Stomach smooth muscle (tissue), 2 donors: Measurements from ENCODE around the gene ZNF423.

Experiments
- H3K27ac ChIP-seq: one replicate; pipeline ENCODE4 v1.7.0; 2013; ENCODE audit warnings: mild to moderate bottlenecking, low read length, inconsistent platforms
- H3K27me3 ChIP-seq, 2 donors: one replicate each; pipeline ENCODE4 v1.7.0; 2013; ENCODE audit warnings: low read length in 2 of 2; ENCODE audit not compliant: insufficient read depth in 2 of 2, control insufficient read depth in 1 of 2
- H3K36me3 ChIP-seq, 2 donors: one replicate each; pipeline ENCODE4 v1.7.0; 2013; ENCODE audit warnings: low read length in 2 of 2; ENCODE audit not compliant: control insufficient read depth in 2 of 2, insufficient read depth in 2 of 2
- H3K4me1 ChIP-seq: one replicate; pipeline ENCODE4 v1.7.0; 2013; ENCODE audit warnings: low read length; ENCODE audit not compliant: control insufficient read depth, insufficient read depth
- H3K4me3 ChIP-seq, 2 donors: one replicate each; pipeline ENCODE4 v1.7.0; 2013; ENCODE audit warnings: low read length in 2 of 2
- H3K9ac ChIP-seq, 2 donors: one replicate each; pipeline ENCODE4 v1.7.0; 2013; ENCODE audit warnings: low read length in 2 of 2, mild to moderate bottlenecking in 1 of 2
- H3K9me3 ChIP-seq, 2 donors: one replicate each; pipeline ENCODE4 v1.7.0; 2013; ENCODE audit warnings: low read length in 2 of 2; ENCODE audit not compliant: control insufficient read depth in 2 of 2
- donor health status: healthy.
- donor health status: Pancreatic carcinoma.

The ZNF423 gene

DNA sequence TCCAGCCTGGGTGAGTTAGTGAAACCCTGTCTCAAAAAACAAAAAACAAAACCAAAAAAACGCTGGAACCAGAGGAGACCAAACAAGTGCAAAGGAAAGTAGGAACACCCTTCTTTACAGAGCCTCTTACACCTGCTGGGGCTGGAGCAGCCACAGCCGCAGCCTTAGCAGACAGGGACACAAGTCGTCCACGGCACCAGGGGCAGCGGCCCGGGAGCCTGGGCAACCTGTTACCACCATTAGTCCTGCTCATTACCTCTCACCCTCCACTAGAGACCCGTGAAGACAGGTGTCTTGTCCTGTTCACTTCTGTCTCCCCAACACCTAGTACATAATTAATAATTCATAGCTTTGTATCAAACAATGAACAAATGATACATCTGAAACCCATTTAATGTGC lies 398.7 kb downstream of the ZNF423 start:
- peaks cover 1 to 8% of the 10 kb centered on the region in 2 donors for H3K27me3 ChIP-seq
- no peak overlapping the region for H3K9ac ChIP-seq
- no peaks in the 10 kb centered on the region for H3K36me3 ChIP-seq
- no peak overlapping the region for H3K27ac ChIP-seq
- H3K4me1 ChIP-seq = no peaks in the 10 kb centered on the region
- H3K4me3 ChIP-seq = no peak overlapping the region
- H3K9me3 ChIP-seq = no peaks in the 10 kb centered on the region

DNA sequence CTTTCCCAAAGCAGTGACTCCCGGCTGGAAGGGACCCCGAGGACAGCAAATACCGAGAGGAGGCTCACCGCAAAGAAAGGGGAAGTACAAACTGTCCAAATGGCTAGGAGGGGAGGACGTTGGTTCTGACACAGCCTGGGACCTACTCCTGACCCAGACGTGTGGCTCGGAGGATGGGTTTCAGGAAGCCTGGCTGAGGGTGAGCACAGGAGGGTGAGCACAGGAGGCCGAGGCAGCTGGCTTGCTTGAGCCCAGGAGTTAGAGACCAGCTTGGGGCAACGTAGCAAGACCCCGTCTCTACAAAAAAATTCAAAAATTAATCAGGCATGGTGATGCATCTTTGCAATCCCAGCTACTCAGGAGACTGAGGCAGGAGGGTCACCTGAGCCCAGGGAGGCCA lies 399.1 kb downstream of the ZNF423 start:
- Histone ChIP-seq H3K9ac (no peak overlapping the region), H3K36me3 (no peaks in the 10 kb centered on the region), H3K9me3 (no peaks in the 10 kb centered on the region), H3K27ac (no peak overlapping the region), H3K4me1 (no peaks in the 10 kb centered on the region), H3K27me3 (peaks cover 5 to 8% of the 10 kb centered on the region in 2 donors), H3K4me3 (no peak overlapping the region)

DNA sequence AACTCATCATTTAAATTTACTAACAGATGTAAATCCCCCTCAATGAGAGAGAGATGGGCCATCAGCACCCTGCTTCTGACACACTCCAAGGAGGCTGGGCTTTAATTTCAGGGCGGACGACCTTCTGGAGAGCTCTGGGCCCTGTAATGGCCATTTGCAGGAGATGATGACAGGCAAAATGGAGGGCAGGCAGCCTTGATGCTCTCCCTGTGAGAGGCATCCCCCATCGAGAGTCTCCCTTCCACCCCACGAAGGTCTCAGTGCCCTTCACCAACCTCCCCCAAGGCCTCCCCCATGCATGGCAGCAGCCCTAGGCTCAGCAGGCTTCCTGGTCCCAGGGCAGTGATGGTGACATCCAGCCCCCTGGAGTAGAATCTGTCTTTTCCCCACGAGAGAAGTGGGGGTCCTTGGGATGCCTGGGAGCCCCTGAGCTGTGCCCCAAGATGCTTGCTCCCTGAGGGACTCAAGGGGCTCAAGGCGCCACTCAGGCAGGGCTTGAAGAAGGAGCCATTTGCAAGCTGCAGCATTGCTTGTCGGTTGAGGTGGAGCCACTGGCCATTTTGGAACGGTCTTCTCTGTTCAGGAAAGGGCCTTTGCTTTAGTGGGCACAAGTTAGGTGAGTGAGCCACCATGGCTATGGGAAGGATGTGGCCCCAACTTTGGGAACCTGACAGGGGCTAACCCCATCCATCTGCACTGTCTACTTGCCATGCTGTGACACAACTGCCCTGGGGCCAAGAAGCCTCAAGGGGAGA lies 399.7 kb downstream of the ZNF423 start:
- Histone ChIP-seq H3K9ac (no peak overlapping the region), H3K4me3 (no peak overlapping the region), H3K9me3 (no peaks in the 10 kb centered on the region), H3K27me3 (peaks cover 6% of the 10 kb centered on the region in 2 donors), H3K4me1 (no peaks in the 10 kb centered on the region), H3K36me3 (no peaks in the 10 kb centered on the region), H3K27ac (no peak overlapping the region)

DNA sequence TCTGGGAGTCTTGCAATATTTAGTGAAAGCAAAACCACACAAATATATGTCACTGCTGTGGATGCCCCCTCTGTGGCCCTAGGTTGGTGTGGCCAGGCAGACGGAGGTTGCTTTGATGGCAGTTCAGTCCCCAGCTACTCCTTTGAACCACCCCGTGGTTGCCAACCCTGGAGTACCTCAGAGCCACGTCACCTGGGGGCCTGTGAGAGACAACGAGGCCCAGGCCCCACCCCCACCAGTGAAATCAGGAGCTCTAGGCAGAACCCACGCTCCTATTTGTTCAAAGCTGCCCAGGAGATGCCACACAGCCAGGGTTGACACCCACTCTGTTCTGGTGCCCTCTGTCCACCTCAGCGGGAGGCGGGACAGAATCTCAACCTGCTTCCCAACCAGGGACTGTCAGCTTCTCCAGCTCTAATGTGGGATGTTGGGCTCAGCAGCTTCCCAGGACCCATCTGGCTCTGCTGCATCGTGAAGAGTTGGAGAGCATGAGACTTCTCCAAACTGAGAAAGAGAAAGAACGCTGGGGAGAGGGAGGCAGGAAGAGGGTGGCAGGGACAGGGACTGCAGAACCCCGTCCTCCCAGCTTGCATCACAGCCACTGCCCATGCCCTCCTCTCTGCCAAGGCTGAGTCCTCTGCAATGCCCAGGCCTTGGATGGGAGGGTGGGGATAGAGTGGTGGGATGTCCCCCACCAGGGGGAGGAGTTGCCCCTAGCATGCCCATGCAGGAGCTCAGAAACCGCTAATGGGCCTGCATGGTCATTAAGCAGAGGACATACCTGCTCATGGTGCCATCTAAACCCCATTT lies 400.5 kb downstream of the ZNF423 start:
- Histone ChIP-seq H3K27ac (no peak overlapping the region), H3K9me3 (no peaks in the 10 kb centered on the region), H3K27me3 (peaks cover 6% of the 10 kb centered on the region in 2 donors), H3K9ac (no peak overlapping the region), H3K4me3 (no peak overlapping the region), H3K4me1 (no peaks in the 10 kb centered on the region), H3K36me3 (no peaks in the 10 kb centered on the region)

DNA sequence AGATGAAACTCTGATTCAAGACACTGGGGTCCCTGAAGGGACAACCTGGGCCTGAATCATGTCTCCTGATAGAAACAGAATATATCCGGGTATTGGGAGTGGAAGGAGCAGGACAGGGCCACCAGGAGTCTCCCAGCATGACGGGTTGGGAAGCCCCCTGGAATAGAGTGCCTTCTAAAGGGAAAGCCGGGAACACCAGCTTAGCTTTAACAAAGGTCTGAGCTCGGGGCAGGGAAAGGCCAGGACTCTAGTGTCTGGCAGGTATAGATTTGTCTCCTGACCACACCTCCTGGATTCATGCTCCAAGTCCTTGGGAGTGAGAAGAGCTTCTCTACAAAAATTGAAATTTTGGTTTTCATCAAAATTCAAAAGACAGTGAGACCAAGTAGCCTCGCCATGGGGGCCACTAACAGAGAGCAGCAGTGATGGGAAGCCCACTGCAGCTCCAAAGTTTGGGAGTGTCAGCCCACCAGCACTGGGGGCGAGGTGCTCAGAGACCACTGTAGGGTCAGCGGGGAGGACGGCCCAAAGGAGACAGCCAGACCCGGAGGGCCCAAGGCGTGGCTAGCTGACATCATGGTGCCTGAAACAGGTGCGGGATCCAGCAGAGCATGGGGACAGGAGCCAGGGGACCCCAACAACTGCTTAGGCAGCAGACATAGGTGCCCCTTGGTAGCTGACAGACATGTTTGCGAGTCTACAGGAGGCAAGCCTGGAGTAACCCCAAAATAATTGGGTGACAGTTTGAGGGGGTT lies 401.3 kb downstream of the ZNF423 start:
- peaks cover 6% of the 10 kb centered on the region in 2 donors for H3K27me3 ChIP-seq
- H3K36me3 ChIP-seq = no peaks in the 10 kb centered on the region
- no peak overlapping the region for H3K9ac ChIP-seq
- H3K4me3 ChIP-seq = no peak overlapping the region
- H3K4me1 ChIP-seq = no peaks in the 10 kb centered on the region
- no peaks in the 10 kb centered on the region for H3K9me3 ChIP-seq
- no peak overlapping the region for H3K27ac ChIP-seq

DNA sequence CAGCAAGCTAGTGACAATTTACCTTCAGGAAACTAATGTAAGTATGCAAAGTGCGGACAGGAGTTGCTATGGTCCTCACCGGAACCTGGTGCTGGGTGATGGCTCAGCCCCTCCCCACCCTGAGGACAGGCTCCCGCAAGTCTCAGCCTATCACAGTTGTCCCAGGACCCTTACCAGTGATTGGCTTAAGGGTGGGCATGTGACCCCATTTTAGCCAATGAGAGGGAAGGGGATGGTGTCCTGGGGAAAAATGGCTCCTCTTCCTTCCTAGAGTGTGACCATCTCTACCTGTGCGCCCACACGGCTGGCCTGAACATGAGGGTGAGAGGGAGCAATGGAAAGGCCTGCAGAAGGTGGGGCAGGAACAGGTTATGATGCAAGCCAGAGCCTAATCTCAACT lies 401.9 kb downstream of the ZNF423 start:
- Histone ChIP-seq H3K4me3 (no peak overlapping the region), H3K9ac (no peak overlapping the region), H3K27ac (no peak overlapping the region), H3K27me3 (peaks cover 6% of the 10 kb centered on the region in 2 donors), H3K4me1 (no peaks in the 10 kb centered on the region), H3K9me3 (no peaks in the 10 kb centered on the region), H3K36me3 (no peaks in the 10 kb centered on the region)

DNA sequence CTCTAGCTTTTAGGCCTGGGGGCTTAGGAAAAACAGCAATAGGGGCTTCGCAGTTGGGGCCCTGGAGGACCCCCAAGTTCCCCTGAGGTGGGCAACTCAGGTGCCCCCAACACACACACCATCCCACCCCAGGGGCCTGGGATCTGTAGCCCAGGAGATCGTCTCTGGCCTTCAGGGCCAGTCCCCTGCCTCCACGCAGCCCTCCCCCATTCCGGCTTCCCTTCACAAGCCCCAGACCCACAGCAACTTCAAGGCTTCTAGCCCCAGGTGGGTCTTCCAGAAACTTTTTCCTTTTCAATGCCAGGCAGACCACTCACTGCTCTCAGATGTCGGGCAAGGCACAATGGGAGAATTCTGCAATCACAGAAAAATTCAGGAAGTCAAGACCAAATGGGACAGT lies 402.9 kb downstream of the ZNF423 start:
- peaks cover 6% of the 10 kb centered on the region in 2 donors for H3K27me3 ChIP-seq
- H3K4me3 ChIP-seq = no peak overlapping the region

DNA sequence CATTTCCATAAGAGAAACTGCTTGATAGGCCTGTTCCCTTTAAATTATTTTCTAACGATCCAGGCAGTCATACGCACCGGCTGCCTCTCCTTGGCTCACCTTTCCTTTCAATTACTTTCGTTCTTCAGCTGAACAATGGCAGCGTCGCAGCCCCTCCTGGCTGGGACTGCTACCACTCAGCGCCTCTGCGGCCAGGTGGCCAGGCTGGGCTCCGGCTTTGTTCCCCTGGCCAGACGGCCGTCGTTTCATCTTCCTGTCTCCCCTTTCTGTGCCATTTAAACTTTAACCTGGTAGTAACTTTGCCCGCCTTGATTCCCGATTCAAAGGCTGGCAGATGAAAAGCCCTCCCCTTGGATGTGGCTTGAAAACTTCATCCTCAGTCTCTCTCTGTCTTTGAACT lies 403.3 kb downstream of the ZNF423 start:
- H3K27me3 ChIP-seq = peaks cover 6% of the 10 kb centered on the region in 2 donors
- H3K36me3 ChIP-seq = no peaks in the 10 kb centered on the region
- no peak overlapping the region for H3K4me3 ChIP-seq
- H3K27ac ChIP-seq = no peak overlapping the region
- H3K9me3 ChIP-seq = no peaks in the 10 kb centered on the region
- H3K9ac ChIP-seq = no peak overlapping the region
- H3K4me1 ChIP-seq = no peaks in the 10 kb centered on the region

More for the DNA sequence above, 402.9 kb downstream of the ZNF423 start:
- no peaks in the 10 kb centered on the region for H3K4me1 ChIP-seq
- no peaks in the 10 kb centered on the region for H3K9me3 ChIP-seq
- no peak overlapping the region for H3K9ac ChIP-seq
- H3K36me3 ChIP-seq = no peaks in the 10 kb centered on the region
- H3K27ac ChIP-seq = no peak overlapping the region

DNA sequence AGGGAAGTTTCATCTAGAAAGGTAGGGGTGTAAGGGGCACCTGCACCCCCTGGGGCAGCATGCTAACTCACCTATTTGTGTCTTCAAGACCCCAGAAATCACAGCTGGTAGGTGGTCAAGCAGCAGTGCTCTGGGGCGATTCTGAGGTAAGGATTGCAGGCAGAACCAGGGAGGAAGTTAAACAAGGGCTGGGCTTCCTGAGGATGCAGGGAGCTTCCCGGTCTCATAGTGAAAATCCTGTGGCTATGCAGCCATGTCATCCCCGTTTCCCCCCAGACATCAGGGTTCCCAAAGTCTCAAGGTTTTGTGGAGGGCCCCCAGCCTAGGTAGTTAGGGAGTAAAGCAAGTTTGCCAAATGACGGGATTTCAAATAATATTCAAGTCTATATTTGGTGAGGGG lies 403.8 kb downstream of the ZNF423 start:
- Histone ChIP-seq H3K27ac (no peak overlapping the region), H3K4me3 (no peak overlapping the region), H3K9me3 (no peaks in the 10 kb centered on the region), H3K27me3 (peaks cover 6% of the 10 kb centered on the region in 2 donors), H3K36me3 (no peaks in the 10 kb centered on the region), H3K4me1 (no peaks in the 10 kb centered on the region), H3K9ac (no peak overlapping the region)

DNA sequence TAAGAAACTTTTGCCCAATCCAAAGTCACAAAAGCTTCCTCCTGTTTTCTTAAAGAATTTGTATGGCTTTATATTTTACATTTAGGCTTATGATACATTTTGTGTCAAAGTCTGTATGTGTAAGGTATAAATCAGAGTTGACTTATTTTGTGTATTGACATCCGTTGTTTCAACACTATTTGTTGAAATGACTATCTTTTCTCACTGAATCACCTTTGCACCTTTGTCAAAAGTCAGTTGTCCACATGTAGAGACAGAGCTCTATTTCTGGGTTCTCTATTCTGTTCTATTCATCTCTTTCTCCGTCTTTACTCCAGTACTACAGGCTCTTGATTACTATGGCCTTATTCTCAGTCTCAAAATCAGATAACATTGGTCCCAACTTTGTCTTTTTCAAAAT lies 409.1 kb downstream of the ZNF423 start:
- Histone ChIP-seq H3K4me3 (no peak overlapping the region), H3K27me3 (peaks cover 0 to 7% of the 10 kb centered on the region in 2 donors), H3K27ac (no peak overlapping the region), H3K36me3 (no peaks in the 10 kb centered on the region), H3K4me1 (no peaks in the 10 kb centered on the region), H3K9ac (no peak overlapping the region), H3K9me3 (no peaks in the 10 kb centered on the region)
